SK-N-SH treated with all-trans-retinoic acid at 6 μM for 48 hours (cell line): ENCODE measurements around the gene C17orf113.

Source experiments
- CREB5 ChIP-seq: fragments of 250-450 bp; sonication (Bioruptor Pico); IDR thresholded peaks from 2 replicates; pipeline ENCODE4 v1.5.1; 2020; ENCODE audit warnings: low read depth, mild to moderate bottlenecking, moderate library complexity
- PATZ1 ChIP-seq: fragments of 250-450 bp; sonication (Bioruptor Pico); IDR thresholded peaks from 2 replicates; pipeline ENCODE4 v1.8.0; 2020; ENCODE audit warnings: mild to moderate bottlenecking, moderate library complexity, borderline replicate concordance

- no peak for TF ChIP-seq CREB5 (CRISPR knock-in tag)
- no peak for TF ChIP-seq PATZ1 (CRISPR knock-in tag)
These were observed 3.5 kb upstream of the C17orf113 start for GRCh38 chr17:42053731-42054500.
